ENCODE measurements around the gene METTL21A.

DNA sequence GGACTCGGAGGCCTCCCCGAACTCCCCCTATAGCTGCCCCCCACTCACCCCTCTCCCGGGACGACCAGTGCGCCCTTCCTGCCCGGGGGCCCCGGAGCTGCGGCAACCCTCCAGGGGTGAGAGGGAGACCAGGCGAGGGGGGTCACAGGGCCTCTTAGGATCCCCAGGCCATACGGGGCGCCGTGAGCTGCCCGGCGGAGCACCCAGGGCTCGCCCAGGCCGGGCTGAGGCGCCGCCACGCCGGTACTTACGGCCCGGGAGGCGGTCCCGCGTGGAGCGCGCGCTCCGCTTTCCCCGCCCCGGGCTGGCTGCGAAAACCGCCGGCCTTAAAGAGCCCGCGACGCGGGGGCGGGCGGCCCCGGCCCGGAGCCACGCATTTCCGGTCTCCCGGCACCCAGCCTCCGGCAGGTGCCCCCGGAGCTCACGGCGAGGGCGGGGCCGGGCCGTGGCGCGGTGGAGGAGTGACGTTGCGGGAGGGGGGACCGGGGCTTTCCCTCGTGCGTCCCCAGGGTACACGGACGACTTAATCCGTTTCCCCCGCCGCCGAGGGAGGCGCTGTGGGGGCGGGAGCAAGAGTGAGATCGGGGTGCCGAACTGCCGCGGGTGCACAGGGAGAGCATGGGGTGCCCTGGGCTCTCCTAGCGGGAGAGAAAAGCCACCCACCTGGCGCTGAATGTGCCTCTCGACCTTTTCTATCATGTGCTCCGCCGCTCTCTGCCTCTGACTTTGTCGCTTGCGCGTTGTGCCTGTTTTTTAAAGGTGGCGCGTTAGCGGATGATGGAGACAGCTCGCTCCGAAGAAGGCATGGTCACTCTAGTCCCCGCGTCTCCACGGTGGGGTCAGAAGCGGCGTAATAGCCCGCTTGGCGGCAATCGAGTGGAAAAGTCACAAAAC lies at the start of gene METTL21A:
- TF ChIP-seq, protein P1, sequence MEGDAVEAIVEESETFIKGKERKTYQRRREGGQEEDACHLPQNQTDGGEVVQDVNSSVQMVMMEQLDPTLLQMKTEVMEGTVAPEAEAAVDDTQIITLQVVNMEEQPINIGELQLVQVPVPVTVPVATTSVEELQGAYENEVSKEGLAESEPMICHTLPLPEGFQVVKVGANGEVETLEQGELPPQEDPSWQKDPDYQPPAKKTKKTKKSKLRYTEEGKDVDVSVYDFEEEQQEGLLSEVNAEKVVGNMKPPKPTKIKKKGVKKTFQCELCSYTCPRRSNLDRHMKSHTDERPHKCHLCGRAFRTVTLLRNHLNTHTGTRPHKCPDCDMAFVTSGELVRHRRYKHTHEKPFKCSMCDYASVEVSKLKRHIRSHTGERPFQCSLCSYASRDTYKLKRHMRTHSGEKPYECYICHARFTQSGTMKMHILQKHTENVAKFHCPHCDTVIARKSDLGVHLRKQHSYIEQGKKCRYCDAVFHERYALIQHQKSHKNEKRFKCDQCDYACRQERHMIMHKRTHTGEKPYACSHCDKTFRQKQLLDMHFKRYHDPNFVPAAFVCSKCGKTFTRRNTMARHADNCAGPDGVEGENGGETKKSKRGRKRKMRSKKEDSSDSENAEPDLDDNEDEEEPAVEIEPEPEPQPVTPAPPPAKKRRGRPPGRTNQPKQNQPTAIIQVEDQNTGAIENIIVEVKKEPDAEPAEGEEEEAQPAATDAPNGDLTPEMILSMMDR (IDR thresholded peaks at IDR 0.05), result peak in 3 of 4 experiments; percentile 38 to 55 (median 51)
- TF ChIP-seq POLR2A (IDR thresholded peaks at IDR 0.05), result peak; percentile 61 to 80
